Astrocyte (in vitro differentiated cells and primary cell): ENCODE data around the gene RAPGEF5.

Source experiments
- CTCF ChIP-seq: IDR thresholded peaks from 2 replicates; pipeline ENCODE4 v1.5.1; 2011; ENCODE audit warnings: low read depth, mild to moderate bottlenecking, inconsistent platforms, low read length, moderate library complexity; ENCODE audit not compliant: insufficient read depth
- EZH2 ChIP-seq: IDR thresholded peaks from 2 replicates; pipeline ENCODE4 v1.6.1; 2012; ENCODE audit warnings: mild to moderate bottlenecking, low read length, inconsistent platforms; ENCODE audit not compliant: insufficient read depth

GRCh38 chr7:22332461-22332870 is 24.5 kb downstream of the RAPGEF5 start:
- TF ChIP-seq CTCF (no peak), EZH2 (no peak)
